ENCODE results near the gene LRP3.

The LRP3 gene

DNA sequence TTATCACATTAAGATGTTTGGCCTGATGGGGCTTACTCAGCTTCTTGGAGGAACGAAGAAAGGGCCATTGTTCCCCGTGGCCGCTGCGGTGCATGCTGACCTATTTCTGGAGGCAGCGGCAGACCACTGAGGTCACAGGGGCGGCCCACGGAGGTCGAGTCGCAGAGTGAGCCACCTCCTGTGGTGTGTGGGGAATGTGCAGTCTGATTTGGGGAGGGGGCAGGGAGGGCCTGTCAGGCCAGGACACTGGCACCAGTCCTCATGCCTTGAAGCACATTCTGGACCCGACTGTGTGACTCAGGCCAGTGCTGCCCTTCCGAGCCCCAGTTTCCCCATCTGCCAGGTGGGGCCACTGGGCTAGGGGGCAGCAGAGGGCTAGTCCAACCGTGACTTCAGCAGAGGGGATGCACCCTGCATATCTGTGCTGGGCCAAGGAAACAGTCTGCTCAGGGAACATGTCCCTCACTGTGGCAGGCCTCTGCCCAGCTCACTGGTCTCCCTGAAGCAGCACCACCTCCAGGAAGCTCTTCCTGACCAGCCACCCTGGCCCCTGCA, 25.2 kb downstream of the LRP3 start:
- Histone ChIP-seq H2AFZ (ENCODE audit: low read depth, low read length) (no peak overlapping the region), H3K9me3 (ENCODE audit: control insufficient read depth, low read length) (no peaks in the 10 kb centered on the region), H3K9ac (ENCODE audit: low read length) (no peak overlapping the region), H3K27ac (ENCODE audit: low read length, poor library complexity, severe bottlenecking) (no peak overlapping the region), H3K4me3 (ENCODE audit: insufficient read depth in 1 of 2, low read depth in 1 of 2, low read length in 2 of 2) (no peak overlapping the region), H2BK120ac (ENCODE audit: low read depth, low read length) (no peak overlapping the region), H3K14ac (ENCODE audit: low read length in 2 of 2) (no peak overlapping the region), H3K79me1 (replicated peaks; ENCODE audit: low read length, poor library complexity, severe bottlenecking) (no peaks in the 10 kb centered on the region), H3K36me3 (ENCODE audit: control insufficient read depth in 1 of 2, insufficient read depth in 2 of 2, low read depth in 1 of 2, low read length in 2 of 2) (no peaks in the 10 kb centered on the region), H3K4me2 (ENCODE audit: low read length, poor library complexity, severe bottlenecking) (no peak overlapping the region), H2BK12ac (ENCODE audit: low read length in 2 of 2) (no peak overlapping the region), H4K91ac (ENCODE audit: low read length) (no peak overlapping the region), H3K18ac (ENCODE audit: low read depth in 1 of 2, low read length in 2 of 2) (no peak overlapping the region), H2BK5ac (ENCODE audit: low read depth, low read length, poor library complexity, severe bottlenecking) (no peak overlapping the region), H2BK15ac (ENCODE audit: low read depth, poor library complexity, severe bottlenecking) (no peak overlapping the region), H3K4me1 (ENCODE audit: control insufficient read depth, insufficient read depth, low read depth, low read length) (peaks cover 4% of the 10 kb centered on the region), H3K27me3 (ENCODE audit: control insufficient read depth in 1 of 2, insufficient read depth in 1 of 2, low read length in 2 of 2) (peaks cover 40 to 60% of the 10 kb centered on the region in 2 experiments), H4K8ac (ENCODE audit: low read length) (no peak overlapping the region), H2AK5ac (ENCODE audit: low read length, severe bottlenecking) (no peak overlapping the region), H3K4ac (ENCODE audit: low read depth in 1 of 2, low read length in 2 of 2) (no peak overlapping the region), H3K23ac (ENCODE audit: low read length in 2 of 2) (no peak overlapping the region)
- 73% methylated on average over 12 of the region's 12 CpGs for WGBS
- DNase-seq, result no peak

DNA sequence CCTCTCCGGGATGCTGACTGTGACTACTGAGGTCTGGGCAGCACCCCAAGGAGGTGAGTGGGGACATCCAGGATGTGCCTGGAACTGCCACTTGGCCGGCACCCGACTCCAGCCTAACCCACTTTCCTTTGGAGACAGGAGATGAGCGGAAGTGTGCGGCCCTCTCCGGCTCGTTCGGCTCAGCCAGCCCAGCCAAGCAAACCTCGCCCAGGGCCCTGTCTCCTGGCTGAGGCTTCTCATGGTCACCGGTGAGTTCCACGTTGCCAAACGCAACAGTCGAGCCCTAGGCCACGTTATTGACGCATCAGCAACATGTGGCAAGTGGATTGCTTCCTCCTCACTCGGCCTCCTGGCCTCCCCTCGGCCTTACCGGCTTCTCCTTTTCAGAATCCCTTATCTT, 26.0 kb downstream of the LRP3 start:
- Histone ChIP-seq H3K23ac (ENCODE audit: low read length in 2 of 2) (no peak overlapping the region), H3K27me3 (ENCODE audit: control insufficient read depth in 1 of 2, insufficient read depth in 1 of 2, low read length in 2 of 2) (peaks cover 48 to 68% of the 10 kb centered on the region in 2 experiments), H3K18ac (ENCODE audit: low read depth in 1 of 2, low read length in 2 of 2) (no peak overlapping the region), H2AFZ (ENCODE audit: low read depth, low read length) (no peak overlapping the region), H2BK120ac (ENCODE audit: low read depth, low read length) (no peak overlapping the region), H4K8ac (ENCODE audit: low read length) (no peak overlapping the region), H2BK5ac (ENCODE audit: low read depth, low read length, poor library complexity, severe bottlenecking) (no peak overlapping the region), H4K91ac (ENCODE audit: low read length) (no peak overlapping the region), H3K4me3 (ENCODE audit: insufficient read depth in 1 of 2, low read depth in 1 of 2, low read length in 2 of 2) (no peak overlapping the region), H2BK15ac (ENCODE audit: low read depth, poor library complexity, severe bottlenecking) (no peak overlapping the region), H3K4me1 (ENCODE audit: control insufficient read depth, insufficient read depth, low read depth, low read length) (peaks cover 4% of the 10 kb centered on the region), H2AK5ac (ENCODE audit: low read length, severe bottlenecking) (no peak overlapping the region), H3K4ac (ENCODE audit: low read depth in 1 of 2, low read length in 2 of 2) (no peak overlapping the region), H3K79me1 (replicated peaks; ENCODE audit: low read length, poor library complexity, severe bottlenecking) (no peaks in the 10 kb centered on the region), H3K9ac (ENCODE audit: low read length) (no peak overlapping the region), H3K9me3 (ENCODE audit: control insufficient read depth, low read length) (no peaks in the 10 kb centered on the region), H2BK12ac (ENCODE audit: low read length in 2 of 2) (no peak overlapping the region), H3K14ac (ENCODE audit: low read length in 2 of 2) (no peak overlapping the region), H3K27ac (ENCODE audit: low read length, poor library complexity, severe bottlenecking) (no peak overlapping the region), H3K36me3 (ENCODE audit: control insufficient read depth in 1 of 2, insufficient read depth in 2 of 2, low read depth in 1 of 2, low read length in 2 of 2) (no peaks in the 10 kb centered on the region), H3K4me2 (ENCODE audit: low read length, poor library complexity, severe bottlenecking) (no peak overlapping the region)
- no peak for DNase-seq
- WGBS, result 92% methylated on average over 18 of the region's 18 CpGs

DNA sequence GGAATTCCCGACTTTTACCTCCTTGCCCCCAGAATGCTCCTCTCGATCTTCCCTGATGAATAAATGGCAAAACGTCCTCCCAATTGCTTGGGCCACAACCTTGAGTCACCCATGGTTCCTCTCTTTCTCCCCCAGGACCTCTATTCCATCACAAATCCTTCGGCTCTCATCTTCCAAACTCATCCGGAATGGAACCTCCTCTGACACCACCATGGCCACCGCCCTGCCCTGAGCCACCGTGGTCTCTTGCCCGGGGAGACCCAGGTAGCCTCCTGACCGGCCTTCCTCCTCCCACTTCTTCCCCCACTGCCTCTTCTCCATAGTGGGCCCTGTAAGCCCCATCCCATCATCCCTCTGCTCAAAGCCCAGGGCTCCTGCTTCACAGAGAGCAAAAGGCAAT, 26.6 kb downstream of the LRP3 start:
- DNase-seq, result no peak
- Histone ChIP-seq H3K27ac (ENCODE audit: low read length, poor library complexity, severe bottlenecking) (no peak overlapping the region), H4K8ac (ENCODE audit: low read length) (no peak overlapping the region), H2BK120ac (ENCODE audit: low read depth, low read length) (no peak overlapping the region), H3K4me3 (ENCODE audit: insufficient read depth in 1 of 2, low read depth in 1 of 2, low read length in 2 of 2) (no peak overlapping the region), H3K18ac (ENCODE audit: low read depth in 1 of 2, low read length in 2 of 2) (no peak overlapping the region), H3K27me3 (ENCODE audit: control insufficient read depth in 1 of 2, insufficient read depth in 1 of 2, low read length in 2 of 2) (peaks cover 50 to 70% of the 10 kb centered on the region in 2 experiments), H2BK12ac (ENCODE audit: low read length in 2 of 2) (no peak overlapping the region), H3K23ac (ENCODE audit: low read length in 2 of 2) (peak overlapping the region in 1 of 2 experiments; percentile 25), H2BK15ac (ENCODE audit: low read depth, poor library complexity, severe bottlenecking) (no peak overlapping the region), H2BK5ac (ENCODE audit: low read depth, low read length, poor library complexity, severe bottlenecking) (no peak overlapping the region), H2AK5ac (ENCODE audit: low read length, severe bottlenecking) (no peak overlapping the region), H3K36me3 (ENCODE audit: control insufficient read depth in 1 of 2, insufficient read depth in 2 of 2, low read depth in 1 of 2, low read length in 2 of 2) (no peaks in the 10 kb centered on the region), H3K4ac (ENCODE audit: low read depth in 1 of 2, low read length in 2 of 2) (no peak overlapping the region), H3K4me1 (ENCODE audit: control insufficient read depth, insufficient read depth, low read depth, low read length) (peaks cover 8% of the 10 kb centered on the region), H4K91ac (ENCODE audit: low read length) (no peak overlapping the region), H3K9me3 (ENCODE audit: control insufficient read depth, low read length) (no peaks in the 10 kb centered on the region), H3K9ac (ENCODE audit: low read length) (no peak overlapping the region), H3K14ac (ENCODE audit: low read length in 2 of 2) (no peak overlapping the region), H3K4me2 (ENCODE audit: low read length, poor library complexity, severe bottlenecking) (no peak overlapping the region), H3K79me1 (replicated peaks; ENCODE audit: low read length, poor library complexity, severe bottlenecking) (no peaks in the 10 kb centered on the region), H2AFZ (ENCODE audit: low read depth, low read length) (no peak overlapping the region)
- WGBS, result 84% methylated on average over 9 of the region's 9 CpGs

DNA sequence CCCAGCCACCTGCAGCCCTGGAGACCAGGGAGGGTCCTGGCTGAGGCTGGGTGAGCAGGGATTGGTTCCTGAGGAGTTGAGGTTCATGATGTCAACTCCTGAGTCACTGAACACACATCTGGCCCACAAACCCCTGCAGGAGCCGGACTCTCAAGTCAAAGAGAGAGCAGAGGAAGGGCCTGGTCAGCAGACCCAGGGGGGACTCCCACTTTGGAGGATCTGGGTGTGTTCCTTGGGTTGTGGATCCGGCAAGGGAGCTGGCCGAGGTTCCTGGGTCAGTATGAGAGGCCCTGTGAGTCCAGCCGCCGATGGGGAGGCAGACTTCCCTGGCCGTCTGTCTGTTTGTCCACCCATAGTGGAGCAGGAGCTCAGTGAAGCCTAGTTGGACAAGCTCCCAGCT, 27.5 kb downstream of the LRP3 start:
- Histone ChIP-seq H3K9me3 (ENCODE audit: control insufficient read depth, low read length) (no peaks in the 10 kb centered on the region), H3K4me1 (ENCODE audit: control insufficient read depth, insufficient read depth, low read depth, low read length) (peaks cover 12% of the 10 kb centered on the region), H4K91ac (ENCODE audit: low read length) (no peak overlapping the region), H2BK120ac (ENCODE audit: low read depth, low read length) (no peak overlapping the region), H4K8ac (ENCODE audit: low read length) (no peak overlapping the region), H2BK5ac (ENCODE audit: low read depth, low read length, poor library complexity, severe bottlenecking) (no peak overlapping the region), H3K4ac (ENCODE audit: low read depth in 1 of 2, low read length in 2 of 2) (no peak overlapping the region), H2AFZ (ENCODE audit: low read depth, low read length) (no peak overlapping the region), H2BK12ac (ENCODE audit: low read length in 2 of 2) (no peak overlapping the region), H3K4me2 (ENCODE audit: low read length, poor library complexity, severe bottlenecking) (no peak overlapping the region), H2BK15ac (ENCODE audit: low read depth, poor library complexity, severe bottlenecking) (no peak overlapping the region), H3K4me3 (ENCODE audit: insufficient read depth in 1 of 2, low read depth in 1 of 2, low read length in 2 of 2) (no peak overlapping the region), H3K79me1 (replicated peaks; ENCODE audit: low read length, poor library complexity, severe bottlenecking) (no peaks in the 10 kb centered on the region), H3K27me3 (ENCODE audit: control insufficient read depth in 1 of 2, insufficient read depth in 1 of 2, low read length in 2 of 2) (peaks cover 54 to 71% of the 10 kb centered on the region in 2 experiments), H3K27ac (ENCODE audit: low read length, poor library complexity, severe bottlenecking) (no peak overlapping the region), H3K14ac (ENCODE audit: low read length in 2 of 2) (no peak overlapping the region), H3K18ac (ENCODE audit: low read depth in 1 of 2, low read length in 2 of 2) (no peak overlapping the region), H2AK5ac (ENCODE audit: low read length, severe bottlenecking) (no peak overlapping the region), H3K23ac (ENCODE audit: low read length in 2 of 2) (no peak overlapping the region), H3K36me3 (ENCODE audit: control insufficient read depth in 1 of 2, insufficient read depth in 2 of 2, low read depth in 1 of 2, low read length in 2 of 2) (no peaks in the 10 kb centered on the region), H3K9ac (ENCODE audit: low read length) (no peak overlapping the region)
- 83% methylated on average over 6 of the region's 6 CpGs for WGBS
- no peak for DNase-seq

Data from mesenchymal stem cell (in vitro differentiated cells and primary cell).